Testis (tissue), 3 donors: ENCODE measurements around the gene PUSL1. TPM values are rescaled to one million over a fixed set of nuclear protein-coding genes. Genes with fewer than 3 reads are reported as not detected.

ENCODE experiments used
- DNase-seq: peaks from one replicate; pipeline ENCODE4 v3.0.0-alpha.2; 2019
- H3K27ac ChIP-seq, 2 donors: fragments of 200-600 bp; sonication (generic); one replicate each; pipeline ENCODE4 v1.5.1; 2019
- H3K27me3 ChIP-seq: fragments of 200-600 bp; sonication (generic); one replicate; pipeline ENCODE4 v1.5.1; 2019
- H3K36me3 ChIP-seq: fragments of 200-600 bp; sonication (generic); one replicate; pipeline ENCODE4 v1.5.1; 2017; ENCODE audit warnings: low read depth; ENCODE audit errors: missing control alignments
- H3K4me1 ChIP-seq: fragments of 200-600 bp; sonication (generic); one replicate; pipeline ENCODE4 v1.5.1; 2019
- H3K4me3 ChIP-seq, 2 donors: fragments of 200-600 bp; sonication (generic); one replicate each; pipeline ENCODE4 v1.5.1; 2017 to 2019
- H3K9me3 ChIP-seq: fragments of 200-600 bp; sonication (generic); one replicate; pipeline ENCODE4 v1.5.1; 2017
- POLR2A ChIP-seq: fragments of 450-650 bp; IDR thresholded peaks from one replicate; pipeline ENCODE4 v1.6.1; 2017; ENCODE audit warnings: antibody characterized with exemption, mild to moderate bottlenecking, moderate library complexity
- WGBS, 2 donors: methylation state at CpG; one replicate each; pipeline ENCODE4 v1.1.5; 2018; 5-methylcytosine and 5-hydroxymethylcytosine counted together
- intact Hi-C: fragments of 100-400 bp; cut with DNase I; formaldehyde crosslinking; loops from one replicate; pipeline ENCODE4 v1.15.1; 2023; ENCODE audit warnings: low total_unique reads
- polyA plus RNA-seq: library from polyadenylated mRNA; stranded (reverse); fragments of 350-450 nt; fragmentation: Illumina TruSeq; extraction: RNeasy Lipid Tissue Mini Kit (QIAGEN cat#74804); gene quantifications from one replicate; pipeline ENCODE4 v1.2.3, GENCODE V29; 2014; ENCODE audit warnings: low read depth, low replicate concordance; ENCODE audit not compliant: insufficient read depth
- total RNA-seq, 2 donors: library from RNA; depleted of rRNA; stranded (reverse); fragments of >200 nt; gene quantifications; one replicate each; pipeline ENCODE4 v1.2.3, GENCODE V29; 2016
- TF ChIP-seq, protein P1 (sequence below), 3 experiments: fragments of 450-650 bp in 2 of 3; fragments of 200-600 bp in 1 of 3; sonication (generic) in 1 of 3; IDR thresholded peaks; one replicate each; pipeline ENCODE4 v1.5.1; 2016 to 2019; ENCODE audit warnings: antibody characterized with exemption in 3 of 3, mild to moderate bottlenecking in 2 of 3, moderate library complexity in 1 of 3

PUSL1 gene
- total and polyA plus RNA-seq, 3 donors from 2014 or later = 12.4 to 39.0 (median 35.4) TPM

DNA sequence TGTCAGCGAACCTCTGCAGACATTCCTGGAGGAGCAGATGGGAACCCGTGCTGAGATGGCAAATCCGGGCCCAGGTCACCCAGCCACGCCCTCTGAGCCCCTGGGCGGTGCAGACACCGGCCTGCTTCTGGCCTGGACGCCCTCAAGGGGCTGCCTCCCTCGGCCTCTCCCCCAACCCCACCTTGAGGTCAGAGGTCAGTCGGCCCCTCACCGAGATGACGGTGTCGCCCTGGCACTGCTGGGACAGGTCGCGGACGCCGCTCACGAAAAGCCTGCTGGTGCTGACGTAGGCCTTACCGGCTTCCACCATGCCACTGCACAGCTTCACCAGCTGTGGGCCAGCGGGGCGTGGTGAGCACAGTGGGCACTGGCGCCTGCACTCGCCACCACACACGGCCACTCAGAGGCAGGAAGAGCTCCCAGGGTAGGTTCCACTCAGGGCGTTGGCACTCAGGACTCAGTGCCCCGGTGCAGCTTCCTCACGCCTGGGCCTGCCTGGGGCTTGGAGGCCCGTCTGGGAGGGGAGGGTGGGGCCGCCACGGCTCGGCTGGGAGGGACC is 5.4 kb upstream of the PUSL1 start:
- H3K27ac ChIP-seq = no peak overlapping the region

GRCh38 chr1:1303736-1304135 is 4.7 kb upstream of the PUSL1 start:
- no peak overlapping the region for H3K4me3 ChIP-seq
- H3K9me3 ChIP-seq = no peaks in the 10 kb centered on the region
- peaks cover 33% of the 10 kb centered on the region for H3K4me1 ChIP-seq
- H3K36me3 ChIP-seq = no peaks in the 10 kb centered on the region
- WGBS, 2 donors = 83% methylated on average over 12 of the region's 13 CpGs; no CpG with 5 or more reads in 1 of the 2 donors
- DNase-seq = no peak
- H3K27ac ChIP-seq = no peak overlapping the region
- TF ChIP-seq, protein P1, sequence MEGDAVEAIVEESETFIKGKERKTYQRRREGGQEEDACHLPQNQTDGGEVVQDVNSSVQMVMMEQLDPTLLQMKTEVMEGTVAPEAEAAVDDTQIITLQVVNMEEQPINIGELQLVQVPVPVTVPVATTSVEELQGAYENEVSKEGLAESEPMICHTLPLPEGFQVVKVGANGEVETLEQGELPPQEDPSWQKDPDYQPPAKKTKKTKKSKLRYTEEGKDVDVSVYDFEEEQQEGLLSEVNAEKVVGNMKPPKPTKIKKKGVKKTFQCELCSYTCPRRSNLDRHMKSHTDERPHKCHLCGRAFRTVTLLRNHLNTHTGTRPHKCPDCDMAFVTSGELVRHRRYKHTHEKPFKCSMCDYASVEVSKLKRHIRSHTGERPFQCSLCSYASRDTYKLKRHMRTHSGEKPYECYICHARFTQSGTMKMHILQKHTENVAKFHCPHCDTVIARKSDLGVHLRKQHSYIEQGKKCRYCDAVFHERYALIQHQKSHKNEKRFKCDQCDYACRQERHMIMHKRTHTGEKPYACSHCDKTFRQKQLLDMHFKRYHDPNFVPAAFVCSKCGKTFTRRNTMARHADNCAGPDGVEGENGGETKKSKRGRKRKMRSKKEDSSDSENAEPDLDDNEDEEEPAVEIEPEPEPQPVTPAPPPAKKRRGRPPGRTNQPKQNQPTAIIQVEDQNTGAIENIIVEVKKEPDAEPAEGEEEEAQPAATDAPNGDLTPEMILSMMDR (IDR thresholded peaks at IDR 0.05) = no peak
- no peak for TF ChIP-seq POLR2A
- H3K27me3 ChIP-seq = no peaks in the 10 kb centered on the region
- intact Hi-C loops = no loop called here

More for the DNA sequence above, 5.4 kb upstream of the PUSL1 start:
- H3K9me3 ChIP-seq = no peaks in the 10 kb centered on the region
- H3K4me3 ChIP-seq = no peak overlapping the region
- TF ChIP-seq POLR2A = no peak
- TF ChIP-seq, protein P1 (IDR thresholded peaks at IDR 0.05) = no peak
- no peaks in the 10 kb centered on the region for H3K36me3 ChIP-seq
- no peak for DNase-seq
- peaks cover 33% of the 10 kb centered on the region for H3K4me1 ChIP-seq
- no peaks in the 10 kb centered on the region for H3K27me3 ChIP-seq
- intact Hi-C loops = no loop called here
- 85 to 92% methylated on average over 2 to 30 of the region's 31 CpGs for WGBS, 2 donors

- H3K9me3 ChIP-seq = no peaks in the 10 kb centered on the region
- WGBS, 2 donors = 49 to 64% methylated on average over 10 to 29 of the region's 29 CpGs
- DNase-seq = peak; percentile 86
- H3K27me3 ChIP-seq = no peaks in the 10 kb centered on the region
- H3K4me1 ChIP-seq = peaks cover 39% of the 10 kb centered on the region
- peak overlapping the region; percentile 25 to 65 for H3K27ac ChIP-seq
- no peaks in the 10 kb centered on the region for H3K36me3 ChIP-seq
- intact Hi-C loops = no loop called here
- H3K4me3 ChIP-seq = no peak overlapping the region
- TF ChIP-seq, protein P1 (IDR thresholded peaks at IDR 0.05) = no peak
- TF ChIP-seq POLR2A = no peak
These were observed 3.8 kb upstream of the PUSL1 start for GRCh38 chr1:1304331-1305299.

- peaks cover 40% of the 10 kb centered on the region for H3K4me1 ChIP-seq
- DNase-seq = peak; percentile 56
- no peaks in the 10 kb centered on the region for H3K27me3 ChIP-seq
- WGBS, 2 donors = 46 to 63% methylated on average over 16 to 25 of the region's 25 CpGs
- TF ChIP-seq, protein P1 (IDR thresholded peaks at IDR 0.05) = no peak
- TF ChIP-seq POLR2A = no peak
- H3K9me3 ChIP-seq = no peaks in the 10 kb centered on the region
- intact Hi-C loops = no loop called here
- H3K4me3 ChIP-seq = no peak overlapping the region
- H3K36me3 ChIP-seq = no peaks in the 10 kb centered on the region
- peak overlapping the region; percentile 25 to 65 for H3K27ac ChIP-seq
These were observed 2.9 kb upstream of the PUSL1 start for GRCh38 chr1:1305300-1306069.
